Sigmoid colon (tissue), 4 donors: Measurements from ENCODE around the gene GPATCH8.

ENCODE experiments used
- POLR2A ChIP-seq, 2 donors: fragments of 450-650 bp; IDR thresholded peaks; one replicate each; pipeline ENCODE4 v1.6.1; 2016; ENCODE audit warnings: antibody characterized with exemption in 2 of 2, mild to moderate bottlenecking in 2 of 2, moderate library complexity in 2 of 2
- POLR2AphosphoS5 ChIP-seq, 4 donors: sonication (generic); formaldehyde crosslinking; IDR thresholded peaks; one replicate each; pipeline ENCODE4 v1.6.1; 2017; ENCODE audit warnings: antibody characterized with exemption in 4 of 4

DNA sequence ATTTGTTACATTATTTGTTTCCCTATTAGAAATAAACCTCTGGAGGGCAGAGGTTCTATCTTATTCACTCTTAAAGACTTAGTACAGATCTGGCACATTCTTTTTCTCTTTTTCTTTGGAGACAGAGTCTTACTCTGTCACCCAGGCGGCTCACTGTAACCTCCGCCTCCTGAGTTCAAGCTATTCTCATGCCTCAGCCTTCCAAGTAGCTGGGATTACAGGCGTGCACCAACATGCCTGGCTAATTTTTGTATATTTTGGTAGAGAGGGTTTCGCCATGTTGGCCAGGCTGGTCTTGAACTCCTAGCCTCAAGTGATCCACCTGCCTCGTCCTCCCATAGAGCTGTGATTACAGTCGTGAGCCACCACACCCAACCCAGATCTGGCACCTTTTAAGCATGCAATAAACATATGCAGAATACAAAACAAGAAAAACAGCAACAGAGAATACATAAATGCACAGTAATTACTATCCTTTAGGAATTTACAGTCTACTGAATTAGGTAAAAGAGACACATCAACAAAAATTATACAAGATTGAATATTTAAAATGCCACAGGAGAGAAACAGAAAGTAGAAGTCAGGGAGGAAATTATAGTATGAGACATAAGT is 52.1 kb downstream of the GPATCH8 start:
- TF ChIP-seq POLR2AphosphoS5 (IDR thresholded peaks at IDR 0.05), result no peak
- TF ChIP-seq POLR2A (IDR thresholded peaks at IDR 0.05), result no peak
